Gastroesophageal sphincter (tissue), 3 donors: ENCODE data around the gene CDK10.

Experiments
- EP300 ChIP-seq: sonication (generic); formaldehyde crosslinking; IDR thresholded peaks from one replicate; pipeline ENCODE4 v1.6.1; 2017; ENCODE audit warnings: antibody characterized with exemption, mild to moderate bottlenecking
- POLR2A ChIP-seq, 2 donors: fragments of 450-650 bp; IDR thresholded peaks; one replicate each; pipeline ENCODE4 v1.6.1; 2017; ENCODE audit warnings: antibody characterized with exemption in 2 of 2, mild to moderate bottlenecking in 2 of 2, moderate library complexity in 1 of 2
- TF ChIP-seq, protein P1 (sequence below), 4 experiments: fragments of 200-600 bp in 2 of 4; fragments of 450-650 bp in 2 of 4; sonication (generic) in 1 of 4; IDR thresholded peaks; one replicate each; pipeline ENCODE4 v1.5.1; 2017 to 2019; ENCODE audit warnings: antibody characterized with exemption in 4 of 4, mild to moderate bottlenecking in 2 of 4, moderate library complexity in 2 of 4

GRCh38 chr16:89646270-89646669, 40.2 kb upstream of the CDK10 start:
- TF ChIP-seq, protein P1, sequence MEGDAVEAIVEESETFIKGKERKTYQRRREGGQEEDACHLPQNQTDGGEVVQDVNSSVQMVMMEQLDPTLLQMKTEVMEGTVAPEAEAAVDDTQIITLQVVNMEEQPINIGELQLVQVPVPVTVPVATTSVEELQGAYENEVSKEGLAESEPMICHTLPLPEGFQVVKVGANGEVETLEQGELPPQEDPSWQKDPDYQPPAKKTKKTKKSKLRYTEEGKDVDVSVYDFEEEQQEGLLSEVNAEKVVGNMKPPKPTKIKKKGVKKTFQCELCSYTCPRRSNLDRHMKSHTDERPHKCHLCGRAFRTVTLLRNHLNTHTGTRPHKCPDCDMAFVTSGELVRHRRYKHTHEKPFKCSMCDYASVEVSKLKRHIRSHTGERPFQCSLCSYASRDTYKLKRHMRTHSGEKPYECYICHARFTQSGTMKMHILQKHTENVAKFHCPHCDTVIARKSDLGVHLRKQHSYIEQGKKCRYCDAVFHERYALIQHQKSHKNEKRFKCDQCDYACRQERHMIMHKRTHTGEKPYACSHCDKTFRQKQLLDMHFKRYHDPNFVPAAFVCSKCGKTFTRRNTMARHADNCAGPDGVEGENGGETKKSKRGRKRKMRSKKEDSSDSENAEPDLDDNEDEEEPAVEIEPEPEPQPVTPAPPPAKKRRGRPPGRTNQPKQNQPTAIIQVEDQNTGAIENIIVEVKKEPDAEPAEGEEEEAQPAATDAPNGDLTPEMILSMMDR (IDR thresholded peaks at IDR 0.05), result no peak
- TF ChIP-seq POLR2A (IDR thresholded peaks at IDR 0.05) (no peak), EP300 (no peak)
